Gastrocnemius medialis (tissue), 4 donors: ENCODE measurements around the gene FYB2. TPM values are rescaled to one million over a fixed set of nuclear protein-coding genes. Genes with fewer than 3 reads are reported as not detected.

ENCODE experiments used
- ATAC-seq, 2 donors: fragments of 150-250 bp; one replicate each; pipeline ENCODE4 v1.9.1; 2016
- DNase-seq, 2 donors: peaks; one replicate each; pipeline ENCODE4 v3.0.0-alpha.2; 2019
- H3K27ac ChIP-seq, 4 donors: fragments of 200-600 bp; sonication (generic); 1 replicate in 1 of 4; 2 replicates in 3 of 4; pipeline ENCODE4 v1.5.1; 2016 to 2018; ENCODE audit warnings: mild to moderate bottlenecking in 2 of 4, moderate library complexity in 1 of 4
- H3K27me3 ChIP-seq, 3 donors: fragments of 200-600 bp; sonication (generic) in 2 of 3; 1 replicate in 1 of 3; 2 replicates in 2 of 3; pipeline versions ENCODE4 v1.5.1 to v1.6.0; 2016 to 2019; ENCODE audit warnings: mild to moderate bottlenecking in 1 of 3, moderate library complexity in 1 of 3
- H3K36me3 ChIP-seq, 2 donors: fragments of 200-600 bp; sonication (generic) in 1 of 2; one replicate each; pipeline ENCODE4 v1.5.1; 2017 to 2018
- H3K4me1 ChIP-seq, 2 donors: fragments of 200-600 bp; sonication (generic) in 1 of 2; one replicate each; pipeline ENCODE4 v1.5.1; 2016 to 2017; ENCODE audit warnings: mild to moderate bottlenecking in 2 of 2
- H3K4me3 ChIP-seq, 4 donors: fragments of 200-600 bp; sonication (generic) in 3 of 4; 1 replicate in 1 of 4; 2 replicates in 3 of 4; pipeline ENCODE4 v1.5.1; 2016 to 2019; ENCODE audit warnings: mild to moderate bottlenecking in 2 of 4
- H3K9me3 ChIP-seq, 3 donors: fragments of 200-600 bp; sonication (generic) in 2 of 3; 1 replicate in 1 of 3; 2 replicates in 2 of 3; pipeline ENCODE4 v1.5.1; 2016 to 2019
- POLR2A ChIP-seq, 2 donors: fragments of 450-650 bp; IDR thresholded peaks; one replicate each; pipeline ENCODE4 v1.6.1; 2017; ENCODE audit warnings: antibody characterized with exemption in 2 of 2, mild to moderate bottlenecking in 2 of 2, moderate library complexity in 2 of 2
- in situ Hi-C, 4 donors: fragments of 200-750 bp; cut with MboI; loops; one replicate each; pipeline versions ENCODE4 v1.15.0 to v1.8.0; 2017; ENCODE audit warnings: low sequenced_read_pairs in 4 of 4
- intact Hi-C: fragments of 100-400 bp; cut with DNase I; formaldehyde crosslinking; loops from one replicate; pipeline ENCODE4 v1.15.1; 2023; ENCODE audit warnings: low total_unique reads
- total RNA-seq, 4 donors: library from RNA; depleted of rRNA; stranded (reverse); fragments of >200 nt; gene quantifications; one replicate each; pipeline versions ENCODE4 v1.1.0 to v1.2.3, GENCODE V29; 2016
- TF ChIP-seq, protein P1 (sequence below), 5 experiments: fragments of 450-650 bp in 3 of 5; fragments of 200-600 bp in 2 of 5; sonication (generic) in 2 of 5; IDR thresholded peaks in 4 of 5; conservative IDR thresholded peaks in 1 of 5; 1 replicate in 4 of 5; 2 replicates in 1 of 5; pipeline ENCODE4 v1.5.1; 2016 to 2019; ENCODE audit warnings: antibody characterized with exemption in 5 of 5, mild to moderate bottlenecking in 3 of 5, moderate library complexity in 3 of 5

The FYB2 gene
- total RNA-seq, 4 donors from 2014 or later: 1.0 to 14.2 (median 1.7) TPM

DNA sequence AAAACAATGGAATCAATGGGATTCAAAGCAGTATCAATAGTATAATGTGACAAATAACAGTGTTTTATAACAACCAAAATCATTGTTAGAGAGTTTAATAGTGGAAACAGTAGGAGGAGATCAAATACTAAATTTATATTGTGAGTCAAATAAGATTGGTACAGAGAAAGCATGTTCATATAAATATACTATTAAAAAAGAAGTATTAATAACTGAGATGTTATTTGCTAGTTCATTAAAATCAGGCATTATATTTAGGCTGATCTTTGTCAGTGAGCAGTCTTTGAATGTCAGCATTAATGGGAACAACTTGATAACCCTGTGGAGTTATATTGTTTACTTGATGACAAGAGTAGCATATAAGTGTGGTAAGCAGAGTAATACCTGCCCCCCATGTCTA lies 143.4 kb downstream of the FYB2 start:
- no peak for DNase-seq
- no peaks in the 10 kb centered on the region for H3K9me3 ChIP-seq
- in situ Hi-C loops: no loop called here
- no peak overlapping the region for H3K4me3 ChIP-seq
- TF ChIP-seq POLR2A (IDR thresholded peaks at IDR 0.05): no peak
- TF ChIP-seq, protein P1, sequence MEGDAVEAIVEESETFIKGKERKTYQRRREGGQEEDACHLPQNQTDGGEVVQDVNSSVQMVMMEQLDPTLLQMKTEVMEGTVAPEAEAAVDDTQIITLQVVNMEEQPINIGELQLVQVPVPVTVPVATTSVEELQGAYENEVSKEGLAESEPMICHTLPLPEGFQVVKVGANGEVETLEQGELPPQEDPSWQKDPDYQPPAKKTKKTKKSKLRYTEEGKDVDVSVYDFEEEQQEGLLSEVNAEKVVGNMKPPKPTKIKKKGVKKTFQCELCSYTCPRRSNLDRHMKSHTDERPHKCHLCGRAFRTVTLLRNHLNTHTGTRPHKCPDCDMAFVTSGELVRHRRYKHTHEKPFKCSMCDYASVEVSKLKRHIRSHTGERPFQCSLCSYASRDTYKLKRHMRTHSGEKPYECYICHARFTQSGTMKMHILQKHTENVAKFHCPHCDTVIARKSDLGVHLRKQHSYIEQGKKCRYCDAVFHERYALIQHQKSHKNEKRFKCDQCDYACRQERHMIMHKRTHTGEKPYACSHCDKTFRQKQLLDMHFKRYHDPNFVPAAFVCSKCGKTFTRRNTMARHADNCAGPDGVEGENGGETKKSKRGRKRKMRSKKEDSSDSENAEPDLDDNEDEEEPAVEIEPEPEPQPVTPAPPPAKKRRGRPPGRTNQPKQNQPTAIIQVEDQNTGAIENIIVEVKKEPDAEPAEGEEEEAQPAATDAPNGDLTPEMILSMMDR (IDR thresholded peaks at IDR 0.05 in 4 of 5, conservative IDR thresholded peaks at IDR 0.05 in 1 of 5): no peak
- H3K27ac ChIP-seq: peak overlapping the region; percentile 74 to 87 (median 84)
- no peaks in the 10 kb centered on the region for H3K36me3 ChIP-seq
- peaks cover 53 to 64% of the 10 kb centered on the region in 2 donors for H3K4me1 ChIP-seq
- no peak for ATAC-seq
- intact Hi-C loops: no loop called here
- H3K27me3 ChIP-seq: no peaks in the 10 kb centered on the region

- DNase-seq (no peak), ATAC-seq (no peak)
- no peak overlapping the region for H3K4me3 ChIP-seq
- peak overlapping the region; percentile 13 to 87 (median 84) for H3K27ac ChIP-seq
- H3K9me3 ChIP-seq: no peaks in the 10 kb centered on the region
- H3K36me3 ChIP-seq: no peaks in the 10 kb centered on the region
- intact Hi-C loops (no loop called here), in situ Hi-C loops (no loop called here)
- H3K27me3 ChIP-seq: no peaks in the 10 kb centered on the region
- TF ChIP-seq, protein P1 (IDR thresholded peaks at IDR 0.05 in 4 of 5, conservative IDR thresholded peaks at IDR 0.05 in 1 of 5): no peak
- TF ChIP-seq POLR2A (IDR thresholded peaks at IDR 0.05): no peak
- peaks cover 55 to 62% of the 10 kb centered on the region in 2 donors for H3K4me1 ChIP-seq
Observed at GRCh38 chr1:56672579-56672978, 146.6 kb downstream of the FYB2 start.

DNA sequence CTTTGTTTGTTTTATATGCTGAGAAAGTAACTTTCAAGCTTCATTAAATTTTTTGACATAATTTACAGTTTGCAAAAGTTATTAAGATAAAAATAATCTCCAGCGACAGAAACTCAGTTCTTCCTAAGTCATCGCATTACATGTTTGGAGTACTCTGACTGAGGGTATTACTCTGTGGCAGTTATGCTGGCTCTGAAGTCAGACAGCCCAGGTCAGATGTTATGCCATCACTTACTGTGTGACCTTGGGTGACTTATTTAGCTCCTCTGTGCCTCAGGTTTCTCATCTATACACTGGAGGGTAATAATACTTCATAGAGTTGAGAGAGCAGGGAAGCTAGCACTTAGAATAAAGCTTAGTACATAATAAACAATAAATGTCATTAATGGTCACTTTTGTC lies 147.7 kb downstream of the FYB2 start:
- Histone ChIP-seq H3K9me3 (no peaks in the 10 kb centered on the region), H3K4me1 (peaks cover 48 to 52% of the 10 kb centered on the region in 2 donors), H3K27me3 (no peaks in the 10 kb centered on the region), H3K4me3 (no peak overlapping the region), H3K27ac (peak overlapping the region; percentile 5 to 87 (median 84)), H3K36me3 (no peaks in the 10 kb centered on the region)
- in situ Hi-C loops (no loop called here), intact Hi-C loops (no loop called here)
- ATAC-seq (peak; percentile 51 to 60), DNase-seq (no peak)
- TF ChIP-seq, protein P1 (IDR thresholded peaks at IDR 0.05 in 4 of 5, conservative IDR thresholded peaks at IDR 0.05 in 1 of 5): no peak
- TF ChIP-seq POLR2A (IDR thresholded peaks at IDR 0.05): no peak

- Histone ChIP-seq H3K4me1 (peaks cover 47 to 51% of the 10 kb centered on the region in 2 donors), H3K27me3 (no peaks in the 10 kb centered on the region), H3K4me3 (no peak overlapping the region), H3K9me3 (no peaks in the 10 kb centered on the region), H3K36me3 (no peaks in the 10 kb centered on the region), H3K27ac (peak overlapping the region; percentile 5 to 87 (median 46))
- in situ Hi-C loops (no loop called here), intact Hi-C loops (no loop called here)
- TF ChIP-seq, protein P1 (IDR thresholded peaks at IDR 0.05 in 4 of 5, conservative IDR thresholded peaks at IDR 0.05 in 1 of 5): no peak
- no peak for DNase-seq
- no peak for ATAC-seq
Observed at GRCh38 chr1:56671085-56671484, 148.1 kb downstream of the FYB2 start.

- DNase-seq (no peak), ATAC-seq (no peak)
- in situ Hi-C loops (no loop called here), intact Hi-C loops (no loop called here)
- Histone ChIP-seq H3K4me3 (no peak overlapping the region), H3K27me3 (no peaks in the 10 kb centered on the region), H3K4me1 (peaks cover 48 to 53% of the 10 kb centered on the region in 2 donors), H3K27ac (peak overlapping the region in 2 of 4 donors; percentile 14 to 24), H3K9me3 (no peaks in the 10 kb centered on the region), H3K36me3 (no peaks in the 10 kb centered on the region)
- TF ChIP-seq POLR2A (IDR thresholded peaks at IDR 0.05): no peak
- TF ChIP-seq, protein P1 (IDR thresholded peaks at IDR 0.05 in 4 of 5, conservative IDR thresholded peaks at IDR 0.05 in 1 of 5): no peak
Observed at GRCh38 chr1:56670350-56670749, 148.9 kb downstream of the FYB2 start.
